Chondrocyte (in vitro differentiated cells): Measurements from ENCODE around the gene DOK5. TPM values are rescaled to one million over a fixed set of nuclear protein-coding genes. Genes with fewer than 3 reads are reported as not detected.
A peak's percentile ranks its signal among the peaks of the same experiment; 100 is the strongest.

Experiments used
- DNase-seq: peaks from one replicate; pipeline ENCODE4 v3.0.0; 2021; ENCODE audit warnings: mixed read lengths, low spot score
- H3K27ac Mint-ChIP-seq: one replicate; pipeline ENCODE4 v1.8.0; 2021; ENCODE audit warnings: mild to moderate bottlenecking, moderate library complexity, mixed read lengths; ENCODE audit not compliant: unreplicated experiment
- H3K27me3 Mint-ChIP-seq: 2 replicates; pipeline ENCODE4 v1.8.0; 2021; ENCODE audit warnings: low read depth, mixed read lengths
- H3K36me3 Mint-ChIP-seq: 2 replicates; pipeline ENCODE4 v1.8.0; 2021; ENCODE audit warnings: low read depth, mixed read lengths
- H3K4me1 Mint-ChIP-seq: 2 replicates; pipeline ENCODE4 v1.8.0; 2021; ENCODE audit warnings: low read depth, mild to moderate bottlenecking, mixed read lengths
- H3K4me3 Mint-ChIP-seq: one replicate; pipeline ENCODE4 v1.8.0; 2021; ENCODE audit warnings: mild to moderate bottlenecking, moderate library complexity, mixed read lengths; ENCODE audit not compliant: unreplicated experiment
- H3K9me3 Mint-ChIP-seq: 2 replicates; pipeline ENCODE4 v1.8.0; 2021; ENCODE audit warnings: low read depth, mixed read lengths
- CTCF ChIP-seq: fragments of 200-600 bp; sonication (generic); IDR thresholded peaks from 2 replicates; pipeline ENCODE4 v1.5.0; 2021; ENCODE audit warnings: antibody characterized with exemption, mild to moderate bottlenecking, moderate library complexity
- long read RNA-seq: library from polyadenylated mRNA; stranded (forward); transcript quantifications from one replicate; pipeline ENCODE4 v2.0.0, GENCODE V29; 2021
- total RNA-seq: library from RNA; stranded (reverse); gene quantifications from 3 replicates; pipeline ENCODE4 v1.2.1, GENCODE V29; 2021

DOK5 gene
- 8.7 to 14.3 TPM (median 9.0 TPM) in 3 replicates for total RNA-seq
- long read RNA-seq, transcript DOK5-201 (8 exons, 1,963 nt): major isoform, 21 of 24 reads
- long read RNA-seq, partial matches to known transcripts: 0 of 24 reads
- long read RNA-seq, other reads (novel, unspliced or antisense): 3 of 24 reads

GRCh38 chr20:54475334-54476168 is at the start of gene DOK5:
Gene DOK5 (plus strand): TSS chr20:54475593. CDS start chr20:54475947, 354 bp downstream.
- Mint-ChIP-seq H3K27ac (peak within 1 kb of the TSS; percentile 80), H3K36me3 (no peaks in the 10 kb centered on the region)

GRCh38 chr20:54429364-54429763 is 46.0 kb upstream of the DOK5 start:
- Mint-ChIP-seq H3K4me1 (no peaks in the 10 kb centered on the region), H3K4me3 (no peak overlapping the region), H3K36me3 (peaks cover 3% of the 10 kb centered on the region), H3K27ac (no peak overlapping the region), H3K9me3 (peaks cover 9% of the 10 kb centered on the region), H3K27me3 (peaks cover 3% of the 10 kb centered on the region)
- no peak for TF ChIP-seq CTCF
- DNase-seq: no peak

More at GRCh38 chr20:54475334-54476168, at the start of gene DOK5:
- peaks cover 29% of the 10 kb centered on the region for H3K4me1 Mint-ChIP-seq
- peak within 1 kb of the TSS; percentile 91 for H3K4me3 Mint-ChIP-seq
- peaks cover 6% of the 10 kb centered on the region for H3K27me3 Mint-ChIP-seq
- peak; percentile 42 for TF ChIP-seq CTCF
- DNase-seq: no peak
- peaks cover 2% of the 10 kb centered on the region for H3K9me3 Mint-ChIP-seq

- no peak for TF ChIP-seq CTCF
- no peak for DNase-seq
- Mint-ChIP-seq H3K27me3 (no peaks in the 10 kb centered on the region), H3K4me1 (no peaks in the 10 kb centered on the region), H3K36me3 (no peaks in the 10 kb centered on the region), H3K9me3 (no peaks in the 10 kb centered on the region), H3K4me3 (no peak overlapping the region), H3K27ac (no peak overlapping the region)
Measured at GRCh38 chr20:54431156-54431944, 44.0 kb upstream of the DOK5 start.

GRCh38 chr20:54432966-54433365 is 42.4 kb upstream of the DOK5 start:
- no peaks in the 10 kb centered on the region for H3K27me3 Mint-ChIP-seq
- H3K4me1 Mint-ChIP-seq: no peaks in the 10 kb centered on the region
- DNase-seq: no peak
- no peak overlapping the region for H3K27ac Mint-ChIP-seq
- H3K36me3 Mint-ChIP-seq: no peaks in the 10 kb centered on the region
- no peaks in the 10 kb centered on the region for H3K9me3 Mint-ChIP-seq
- H3K4me3 Mint-ChIP-seq: no peak overlapping the region
- TF ChIP-seq CTCF: no peak

- no peak for DNase-seq
Measured at GRCh38 chr20:54433636-54434035, 41.8 kb upstream of the DOK5 start.

More at GRCh38 chr20:54433636-54434035, 41.8 kb upstream of the DOK5 start:
- Mint-ChIP-seq H3K36me3 (no peaks in the 10 kb centered on the region), H3K4me1 (no peaks in the 10 kb centered on the region), H3K4me3 (no peak overlapping the region), H3K27me3 (no peaks in the 10 kb centered on the region), H3K27ac (no peak overlapping the region), H3K9me3 (no peaks in the 10 kb centered on the region)
- TF ChIP-seq CTCF: no peak
